ENCODE data around the gene RAB10. TPM values are rescaled to one million over a fixed set of nuclear protein-coding genes. Genes with fewer than 3 reads are reported as not detected.
A peak's percentile ranks its signal among the peaks of the same experiment; 100 is the strongest.

Gene RAB10
- total and polyA plus RNA-seq, 2 of the 13 experiments (the other 11 are each of a cell fraction or from before 2014, with no cell fraction given), result 48.2 to 120 TPM

- peak; percentile 95 to 97 for TF ChIP-seq HMGXB4 (CRISPR knock-in tag; IDR thresholded peaks at IDR 0.05; ENCODE audit: borderline replicate concordance in 1 of 2, low read depth in 1 of 2)
- 0 out of 2 replicates have a peak, but pooled peaks have one; percentile 43 for TF ChIP-seq ZBTB4 (CRISPR knock-in tag; IDR thresholded peaks at IDR 0.05; ENCODE audit: borderline replicate concordance)
- TF ChIP-seq IRF2 (CRISPR knock-in tag; IDR thresholded peaks at IDR 0.05), result peak; percentile 77; the same call in 1 of the 2 replicates
- 0 out of 2 replicates have a peak, but pooled peaks have one; percentile 43 for TF ChIP-seq ZNF260 (CRISPR knock-in tag; IDR thresholded peaks at IDR 0.05; ENCODE audit: borderline replicate concordance, low read depth)
- TF ChIP-seq ATF7-NPFF (CRISPR knock-in tag; IDR thresholded peaks at IDR 0.05; ENCODE audit: low read depth), result no peak; the same call in 1 of the 2 replicates
- TF ChIP-seq MLXIP (CRISPR knock-in tag; IDR thresholded peaks at IDR 0.05; ENCODE audit: borderline replicate concordance), result peak; percentile 67; the same call in 1 of the 2 replicates
- TF ChIP-seq TBX3 (IDR thresholded peaks at IDR 0.05; ENCODE audit: borderline replicate concordance), result peak; percentile 79; the same call in 1 of the 2 replicates
- TF ChIP-seq RXRB (CRISPR knock-in tag; IDR thresholded peaks at IDR 0.05; ENCODE audit: borderline replicate concordance), result peak; percentile 84
- TF ChIP-seq FOXM1 (CRISPR knock-in tag; IDR thresholded peaks at IDR 0.05), result 0 out of 2 replicates have a peak, but pooled peaks have one; percentile 49
- TF ChIP-seq PAWR (CRISPR knock-in tag; IDR thresholded peaks at IDR 0.05; ENCODE audit: borderline replicate concordance), result peak; percentile 48; the same call in 1 of the 2 replicates
- TF ChIP-seq SRSF1 (optimal IDR thresholded peaks at IDR 0.05; ENCODE audit: low read depth, low read length), result no peak
- TF ChIP-seq TAF15 (IDR thresholded peaks at IDR 0.05; ENCODE audit: low read depth, low read length, poor library complexity, severe bottlenecking), result no peak
- TF ChIP-seq SUZ12 (IDR thresholded peaks at IDR 0.05; ENCODE audit: low read depth, low read length), result no peak
- TF ChIP-seq ZNF280D (CRISPR knock-in tag; IDR thresholded peaks at IDR 0.05), result peak; percentile 86
- TF ChIP-seq AHR (CRISPR knock-in tag; IDR thresholded peaks at IDR 0.05), result peak; percentile 97; the same call in 1 of the 2 replicates
- TF ChIP-seq ZNF777 (CRISPR knock-in tag; IDR thresholded peaks at IDR 0.05), result peak; percentile 97
Observed at GRCh38 chr2:26033818-26034636, at the start of gene RAB10 (continued).

Measured in HepG2 (cell line).